ENCODE measurements around the gene OR51D1. TPM values are rescaled to one million over a fixed set of nuclear protein-coding genes. Genes with fewer than 3 reads are reported as not detected.

The OR51D1 gene
- total and polyA plus RNA-seq, 9 of the 15 experiments (the other 6 are each of a cell fraction or from before 2014, with no cell fraction given), result not detected

DNA sequence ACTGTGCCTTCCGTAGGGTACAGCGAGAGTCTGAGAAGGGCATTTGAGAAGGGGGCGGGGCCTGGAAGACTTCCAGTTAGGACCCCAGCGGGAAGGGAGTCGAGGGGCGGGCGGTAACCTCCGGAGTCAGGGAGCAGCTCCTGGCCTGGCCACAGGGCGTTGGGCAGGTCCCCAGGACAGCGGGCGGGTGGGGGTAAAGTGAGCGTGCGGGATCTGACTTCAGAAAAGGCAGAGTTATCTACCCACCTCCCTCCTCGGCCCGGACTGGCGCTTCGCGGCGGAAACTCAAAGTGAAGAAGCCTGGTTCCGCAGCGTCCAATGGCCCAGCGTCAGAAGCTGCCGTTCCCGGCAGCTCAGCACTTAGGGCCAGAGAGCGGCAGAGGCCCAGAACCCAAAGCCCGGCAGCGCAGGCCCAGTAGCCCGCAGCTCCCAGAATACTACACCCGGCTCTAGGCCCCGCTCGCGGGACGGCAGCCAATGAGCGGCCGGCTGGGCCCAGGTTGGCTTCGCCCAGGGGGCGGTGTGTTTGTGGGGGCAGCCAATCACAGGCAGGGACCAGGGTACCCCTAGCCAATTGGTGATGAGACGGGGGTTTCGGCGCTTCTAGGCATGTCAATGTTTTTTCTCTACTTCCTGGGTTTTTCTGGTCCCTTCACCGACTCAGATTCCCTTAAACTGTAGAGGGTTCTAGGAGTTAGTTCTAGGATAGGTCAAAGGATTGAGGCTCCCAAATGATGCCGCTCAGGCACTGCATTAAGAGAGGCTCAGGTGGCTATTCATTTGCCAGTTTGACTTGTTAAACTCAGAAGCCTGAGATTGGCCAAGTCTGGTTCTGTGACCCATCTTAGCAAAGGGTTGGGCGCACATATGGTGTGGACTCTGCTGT lies 29.3 kb upstream of the OR51D1 start, which contains the start of gene TRIM68 (continued):
- TF ChIP-seq, protein P1, sequence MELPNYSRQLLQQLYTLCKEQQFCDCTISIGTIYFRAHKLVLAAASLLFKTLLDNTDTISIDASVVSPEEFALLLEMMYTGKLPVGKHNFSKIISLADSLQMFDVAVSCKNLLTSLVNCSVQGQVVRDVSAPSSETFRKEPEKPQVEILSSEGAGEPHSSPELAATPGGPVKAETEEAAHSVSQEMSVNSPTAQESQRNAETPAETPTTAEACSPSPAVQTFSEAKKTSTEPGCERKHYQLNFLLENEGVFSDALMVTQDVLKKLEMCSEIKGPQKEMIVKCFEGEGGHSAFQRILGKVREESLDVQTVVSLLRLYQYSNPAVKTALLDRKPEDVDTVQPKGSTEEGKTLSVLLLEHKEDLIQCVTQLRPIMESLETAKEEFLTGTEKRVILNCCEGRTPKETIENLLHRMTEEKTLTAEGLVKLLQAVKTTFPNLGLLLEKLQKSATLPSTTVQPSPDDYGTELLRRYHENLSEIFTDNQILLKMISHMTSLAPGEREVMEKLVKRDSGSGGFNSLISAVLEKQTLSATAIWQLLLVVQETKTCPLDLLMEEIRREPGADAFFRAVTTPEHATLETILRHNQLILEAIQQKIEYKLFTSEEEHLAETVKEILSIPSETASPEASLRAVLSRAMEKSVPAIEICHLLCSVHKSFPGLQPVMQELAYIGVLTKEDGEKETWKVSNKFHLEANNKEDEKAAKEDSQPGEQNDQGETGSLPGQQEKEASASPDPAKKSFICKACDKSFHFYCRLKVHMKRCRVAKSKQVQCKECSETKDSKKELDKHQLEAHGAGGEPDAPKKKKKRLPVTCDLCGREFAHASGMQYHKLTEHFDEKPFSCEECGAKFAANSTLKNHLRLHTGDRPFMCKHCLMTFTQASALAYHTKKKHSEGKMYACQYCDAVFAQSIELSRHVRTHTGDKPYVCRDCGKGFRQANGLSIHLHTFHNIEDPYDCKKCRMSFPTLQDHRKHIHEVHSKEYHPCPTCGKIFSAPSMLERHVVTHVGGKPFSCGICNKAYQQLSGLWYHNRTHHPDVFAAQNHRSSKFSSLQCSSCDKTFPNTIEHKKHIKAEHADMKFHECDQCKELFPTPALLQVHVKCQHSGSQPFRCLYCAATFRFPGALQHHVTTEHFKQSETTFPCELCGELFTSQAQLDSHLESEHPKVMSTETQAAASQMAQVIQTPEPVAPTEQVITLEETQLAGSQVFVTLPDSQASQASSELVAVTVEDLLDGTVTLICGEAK (IDR thresholded peaks at IDR 0.05), result 0 out of 2 replicates have a peak, but pooled peaks have one; percentile 3
- TF ChIP-seq, protein P1 (CRISPR knock-in tag; IDR thresholded peaks at IDR 0.05), result no peak
- TF ChIP-seq, protein P2, sequence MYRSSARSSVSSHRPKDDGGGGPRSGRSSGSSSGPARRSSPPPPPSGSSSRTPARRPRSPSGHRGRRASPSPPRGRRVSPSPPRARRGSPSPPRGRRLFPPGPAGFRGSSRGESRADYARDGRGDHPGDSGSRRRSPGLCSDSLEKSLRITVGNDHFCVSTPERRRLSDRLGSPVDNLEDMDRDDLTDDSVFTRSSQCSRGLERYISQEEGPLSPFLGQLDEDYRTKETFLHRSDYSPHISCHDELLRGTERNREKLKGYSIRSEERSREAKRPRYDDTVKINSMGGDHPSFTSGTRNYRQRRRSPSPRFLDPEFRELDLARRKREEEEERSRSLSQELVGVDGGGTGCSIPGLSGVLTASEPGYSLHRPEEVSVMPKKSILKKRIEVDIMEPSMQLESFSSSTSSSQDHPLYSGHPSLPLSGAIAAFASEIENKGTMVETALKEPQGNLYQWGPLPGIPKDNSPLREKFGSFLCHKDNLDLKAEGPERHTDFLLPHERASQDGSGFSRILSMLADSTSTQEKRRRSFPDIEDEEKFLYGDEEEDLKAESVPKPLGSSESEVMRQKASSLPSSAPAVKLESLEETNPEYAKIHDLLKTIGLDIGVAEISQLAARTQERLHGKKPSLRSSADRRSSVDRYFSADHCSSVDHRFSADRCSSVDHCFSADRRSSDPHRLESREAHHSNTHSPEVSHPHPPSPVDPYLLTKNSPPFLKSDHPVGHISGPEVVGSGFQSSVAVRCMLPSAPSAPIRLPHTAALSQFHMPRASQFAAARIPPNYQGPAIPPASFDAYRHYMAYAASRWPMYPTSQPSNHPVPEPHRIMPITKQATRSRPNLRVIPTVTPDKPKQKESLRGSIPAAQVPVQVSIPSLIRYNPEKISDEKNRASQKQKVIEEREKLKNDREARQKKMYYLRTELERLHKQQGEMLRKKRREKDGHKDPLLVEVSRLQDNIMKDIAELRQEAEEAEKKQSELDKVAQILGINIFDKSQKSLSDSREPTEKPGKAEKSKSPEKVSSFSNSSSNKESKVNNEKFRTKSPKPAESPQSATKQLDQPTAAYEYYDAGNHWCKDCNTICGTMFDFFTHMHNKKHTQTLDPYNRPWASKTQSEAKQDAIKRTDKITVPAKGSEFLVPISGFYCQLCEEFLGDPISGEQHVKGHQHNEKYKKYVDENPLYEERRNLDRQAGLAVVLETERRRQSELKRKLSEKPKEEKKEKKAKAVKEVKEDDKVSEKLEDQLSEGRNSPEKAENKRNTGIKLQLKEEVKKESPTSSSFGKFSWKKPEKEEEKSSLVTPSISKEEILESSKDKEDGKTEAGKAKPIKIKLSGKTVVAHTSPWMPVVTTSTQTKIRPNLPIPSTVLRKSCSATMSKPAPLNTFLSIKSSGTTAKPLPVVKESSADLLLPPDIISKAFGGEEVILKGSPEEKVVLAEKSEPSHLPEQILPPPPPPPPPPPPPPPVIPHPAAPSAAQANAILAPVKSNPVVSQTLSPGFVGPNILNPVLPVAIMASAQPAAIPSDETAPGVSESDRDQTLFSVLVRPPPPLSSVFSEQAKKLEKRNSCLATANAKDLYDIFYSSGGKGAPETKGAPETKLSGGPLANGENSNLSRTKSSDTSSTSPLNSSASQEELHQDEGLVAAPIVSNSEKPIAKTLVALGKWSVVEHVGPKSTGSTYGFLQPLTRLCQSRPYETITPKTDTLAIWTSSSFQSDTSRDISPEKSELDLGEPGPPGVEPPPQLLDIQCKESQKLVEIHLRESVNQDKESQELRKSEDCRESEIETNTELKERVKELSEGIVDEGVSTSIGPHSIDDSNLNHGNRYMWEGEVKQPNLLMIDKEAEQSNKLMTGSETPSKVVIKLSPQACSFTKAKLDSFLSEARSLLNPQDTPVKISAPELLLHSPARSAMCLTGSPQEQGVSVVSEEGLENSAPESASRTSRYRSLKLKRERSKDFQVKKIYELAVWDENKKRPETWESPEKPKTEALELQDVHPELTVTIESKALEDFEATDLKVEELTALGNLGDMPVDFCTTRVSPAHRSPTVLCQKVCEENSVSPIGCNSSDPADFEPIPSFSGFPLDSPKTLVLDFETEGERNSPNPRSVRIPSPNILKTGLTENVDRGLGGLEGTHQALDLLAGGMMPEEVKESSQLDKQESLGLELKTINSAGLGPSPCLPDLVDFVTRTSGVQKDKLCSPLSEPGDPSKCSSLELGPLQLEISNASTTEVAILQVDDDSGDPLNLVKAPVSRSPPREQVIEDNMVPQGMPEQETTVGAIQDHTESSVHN (IDR thresholded peaks at IDR 0.05; ENCODE audit: borderline replicate concordance in 1 of 2, low read depth in 1 of 2), result no peak
- TF ChIP-seq, protein P3, sequence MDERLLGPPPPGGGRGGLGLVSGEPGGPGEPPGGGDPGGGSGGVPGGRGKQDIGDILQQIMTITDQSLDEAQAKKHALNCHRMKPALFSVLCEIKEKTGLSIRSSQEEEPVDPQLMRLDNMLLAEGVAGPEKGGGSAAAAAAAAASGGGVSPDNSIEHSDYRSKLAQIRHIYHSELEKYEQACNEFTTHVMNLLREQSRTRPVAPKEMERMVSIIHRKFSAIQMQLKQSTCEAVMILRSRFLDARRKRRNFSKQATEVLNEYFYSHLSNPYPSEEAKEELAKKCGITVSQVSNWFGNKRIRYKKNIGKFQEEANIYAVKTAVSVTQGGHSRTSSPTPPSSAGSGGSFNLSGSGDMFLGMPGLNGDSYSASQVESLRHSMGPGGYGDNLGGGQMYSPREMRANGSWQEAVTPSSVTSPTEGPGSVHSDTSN (CRISPR knock-in tag; IDR thresholded peaks at IDR 0.05; ENCODE audit: low read depth), result no peak
- TF ChIP-seq, protein P3 (tag; conservative IDR thresholded peaks at IDR 0.05; ENCODE audit: low read depth), result no peak

All from K562 (cell line).